ENCODE results near the gene DEXI. TPM values are rescaled to one million over a fixed set of nuclear protein-coding genes. Genes with fewer than 3 reads are reported as not detected.

DEXI gene
- polyA plus RNA-seq, 1 donor from 2014 or later: 52.0 TPM

DNA sequence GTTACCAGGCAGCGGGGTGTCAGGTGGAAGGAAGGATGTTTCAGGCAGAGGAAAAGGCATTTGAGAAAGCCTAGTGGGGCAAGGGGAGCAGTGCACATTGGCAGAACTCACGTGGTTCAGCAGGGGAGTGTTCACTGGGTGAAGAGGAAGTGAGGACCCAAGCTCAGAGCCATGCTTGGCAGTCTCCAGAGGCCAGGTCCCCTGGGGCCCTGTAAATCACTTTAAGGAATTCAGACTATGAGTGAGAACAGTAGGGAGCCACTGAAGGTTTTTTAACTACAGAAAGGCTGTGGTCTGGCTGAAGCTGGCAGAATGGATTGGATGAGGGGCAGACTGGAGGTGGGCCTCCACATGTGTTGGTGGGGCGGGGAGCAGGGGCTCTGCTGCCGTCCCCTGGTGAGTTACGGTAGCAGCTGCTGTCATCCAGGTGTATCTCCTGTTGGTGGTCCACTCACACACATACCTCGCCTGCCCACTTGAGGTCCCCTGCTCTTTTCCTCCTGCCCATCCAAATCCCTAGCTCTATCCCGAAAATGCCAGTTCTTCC lies 7.2 kb upstream of the DEXI start:
- Histone ChIP-seq H3K79me2 (replicated peaks; ENCODE audit: insufficient read depth, low read length) (peaks cover 17% of the 10 kb centered on the region), H3K4me2 (ENCODE audit: low read length) (no peak overlapping the region), H3K36me3 (ENCODE audit: insufficient read depth, low read length) (no peaks in the 10 kb centered on the region), H2AFZ (ENCODE audit: low read depth, low read length) (no peak overlapping the region), H3K9ac (ENCODE audit: low read length) (no peak overlapping the region), H3K4me3 (ENCODE audit: low read length) (no peak overlapping the region), H4K20me1 (ENCODE audit: insufficient read depth) (no peaks in the 10 kb centered on the region), H3K27me3 (ENCODE audit: insufficient read depth, low read depth, low read length) (no peaks in the 10 kb centered on the region), H3F3A (ENCODE audit: insufficient read depth, low read length, poor library complexity, severe bottlenecking) (no peaks in the 10 kb centered on the region), H3K9me2 (ENCODE audit: insufficient read depth, low read length) (no peaks in the 10 kb centered on the region), H3K9me3 (ENCODE audit: low read length) (no peaks in the 10 kb centered on the region), H3K27ac (ENCODE audit: low read length) (no peak overlapping the region)
- TF ChIP-seq, protein P1, sequence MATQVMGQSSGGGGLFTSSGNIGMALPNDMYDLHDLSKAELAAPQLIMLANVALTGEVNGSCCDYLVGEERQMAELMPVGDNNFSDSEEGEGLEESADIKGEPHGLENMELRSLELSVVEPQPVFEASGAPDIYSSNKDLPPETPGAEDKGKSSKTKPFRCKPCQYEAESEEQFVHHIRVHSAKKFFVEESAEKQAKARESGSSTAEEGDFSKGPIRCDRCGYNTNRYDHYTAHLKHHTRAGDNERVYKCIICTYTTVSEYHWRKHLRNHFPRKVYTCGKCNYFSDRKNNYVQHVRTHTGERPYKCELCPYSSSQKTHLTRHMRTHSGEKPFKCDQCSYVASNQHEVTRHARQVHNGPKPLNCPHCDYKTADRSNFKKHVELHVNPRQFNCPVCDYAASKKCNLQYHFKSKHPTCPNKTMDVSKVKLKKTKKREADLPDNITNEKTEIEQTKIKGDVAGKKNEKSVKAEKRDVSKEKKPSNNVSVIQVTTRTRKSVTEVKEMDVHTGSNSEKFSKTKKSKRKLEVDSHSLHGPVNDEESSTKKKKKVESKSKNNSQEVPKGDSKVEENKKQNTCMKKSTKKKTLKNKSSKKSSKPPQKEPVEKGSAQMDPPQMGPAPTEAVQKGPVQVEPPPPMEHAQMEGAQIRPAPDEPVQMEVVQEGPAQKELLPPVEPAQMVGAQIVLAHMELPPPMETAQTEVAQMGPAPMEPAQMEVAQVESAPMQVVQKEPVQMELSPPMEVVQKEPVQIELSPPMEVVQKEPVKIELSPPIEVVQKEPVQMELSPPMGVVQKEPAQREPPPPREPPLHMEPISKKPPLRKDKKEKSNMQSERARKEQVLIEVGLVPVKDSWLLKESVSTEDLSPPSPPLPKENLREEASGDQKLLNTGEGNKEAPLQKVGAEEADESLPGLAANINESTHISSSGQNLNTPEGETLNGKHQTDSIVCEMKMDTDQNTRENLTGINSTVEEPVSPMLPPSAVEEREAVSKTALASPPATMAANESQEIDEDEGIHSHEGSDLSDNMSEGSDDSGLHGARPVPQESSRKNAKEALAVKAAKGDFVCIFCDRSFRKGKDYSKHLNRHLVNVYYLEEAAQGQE (IDR thresholded peaks at IDR 0.05; ENCODE audit: borderline replicate concordance): no peak
- TF ChIP-seq MXI1 (conservative IDR thresholded peaks at IDR 0.05; ENCODE audit: poor library complexity, severe bottlenecking) (no peak), TAF1 (IDR thresholded peaks at IDR 0.05; ENCODE audit: low read depth) (no peak), RAD21 (conservative IDR thresholded peaks at IDR 0.05) (no peak), SMC3 (conservative IDR thresholded peaks at IDR 0.05; ENCODE audit: poor library complexity) (no peak), POLR2AphosphoS5 (IDR thresholded peaks at IDR 0.05) (no peak)

DNA sequence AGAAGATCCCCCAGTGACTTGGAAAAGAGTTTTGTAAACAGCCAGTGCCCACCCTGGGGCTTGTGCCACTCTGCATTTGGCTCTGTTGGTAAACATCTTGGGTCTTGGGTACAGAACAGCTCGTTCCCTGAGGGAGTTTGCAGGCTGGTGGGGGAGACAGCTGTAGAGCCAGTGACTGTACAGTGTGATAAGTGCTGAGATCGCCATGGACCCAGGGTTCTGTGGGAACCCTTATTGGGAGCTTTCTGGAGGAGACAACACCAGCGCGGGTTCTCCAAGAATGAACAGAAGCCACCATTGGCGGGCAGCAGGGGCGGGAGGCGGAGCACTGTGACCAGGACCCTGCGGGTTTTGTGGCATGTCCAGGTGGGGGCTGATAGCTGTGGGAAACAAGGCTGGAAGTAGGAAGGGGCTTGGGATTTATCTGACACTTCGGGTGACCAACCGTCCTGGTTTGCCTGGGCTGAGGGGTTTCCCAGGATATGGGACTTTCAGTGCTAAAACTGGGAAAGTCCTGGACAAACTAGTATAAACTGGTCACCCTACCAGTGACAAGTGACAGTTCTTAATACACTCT lies 5.0 kb upstream of the DEXI start:
- Histone ChIP-seq H3K79me2 (replicated peaks; ENCODE audit: insufficient read depth, low read length) (peaks cover 17% of the 10 kb centered on the region), H3K9ac (ENCODE audit: low read length) (no peak overlapping the region), H3F3A (ENCODE audit: insufficient read depth, low read length, poor library complexity, severe bottlenecking) (no peaks in the 10 kb centered on the region), H2AFZ (ENCODE audit: low read depth, low read length) (no peak overlapping the region), H3K9me2 (ENCODE audit: insufficient read depth, low read length) (no peaks in the 10 kb centered on the region), H3K4me2 (ENCODE audit: low read length) (no peak overlapping the region), H3K9me3 (ENCODE audit: low read length) (no peaks in the 10 kb centered on the region), H3K27me3 (ENCODE audit: insufficient read depth, low read depth, low read length) (no peaks in the 10 kb centered on the region), H3K36me3 (ENCODE audit: insufficient read depth, low read length) (no peaks in the 10 kb centered on the region), H3K27ac (ENCODE audit: low read length) (no peak overlapping the region), H4K20me1 (ENCODE audit: insufficient read depth) (no peaks in the 10 kb centered on the region), H3K4me3 (ENCODE audit: low read length) (no peak overlapping the region)
- no peak for TF ChIP-seq MXI1 (conservative IDR thresholded peaks at IDR 0.05; ENCODE audit: poor library complexity, severe bottlenecking)
- no peak for TF ChIP-seq SMC3 (conservative IDR thresholded peaks at IDR 0.05; ENCODE audit: poor library complexity)
- TF ChIP-seq EP300 (conservative IDR thresholded peaks at IDR 0.05; ENCODE audit: poor library complexity, severe bottlenecking): no peak
- TF ChIP-seq, protein P1 (IDR thresholded peaks at IDR 0.05; ENCODE audit: borderline replicate concordance): no peak
- no peak for TF ChIP-seq POLR2AphosphoS5 (IDR thresholded peaks at IDR 0.05)
- TF ChIP-seq EZH2 (IDR thresholded peaks at IDR 0.05; ENCODE audit: borderline replicate concordance, insufficient read depth, low read length, poor library complexity, severe bottlenecking): no peak
- TF ChIP-seq, protein P2, sequence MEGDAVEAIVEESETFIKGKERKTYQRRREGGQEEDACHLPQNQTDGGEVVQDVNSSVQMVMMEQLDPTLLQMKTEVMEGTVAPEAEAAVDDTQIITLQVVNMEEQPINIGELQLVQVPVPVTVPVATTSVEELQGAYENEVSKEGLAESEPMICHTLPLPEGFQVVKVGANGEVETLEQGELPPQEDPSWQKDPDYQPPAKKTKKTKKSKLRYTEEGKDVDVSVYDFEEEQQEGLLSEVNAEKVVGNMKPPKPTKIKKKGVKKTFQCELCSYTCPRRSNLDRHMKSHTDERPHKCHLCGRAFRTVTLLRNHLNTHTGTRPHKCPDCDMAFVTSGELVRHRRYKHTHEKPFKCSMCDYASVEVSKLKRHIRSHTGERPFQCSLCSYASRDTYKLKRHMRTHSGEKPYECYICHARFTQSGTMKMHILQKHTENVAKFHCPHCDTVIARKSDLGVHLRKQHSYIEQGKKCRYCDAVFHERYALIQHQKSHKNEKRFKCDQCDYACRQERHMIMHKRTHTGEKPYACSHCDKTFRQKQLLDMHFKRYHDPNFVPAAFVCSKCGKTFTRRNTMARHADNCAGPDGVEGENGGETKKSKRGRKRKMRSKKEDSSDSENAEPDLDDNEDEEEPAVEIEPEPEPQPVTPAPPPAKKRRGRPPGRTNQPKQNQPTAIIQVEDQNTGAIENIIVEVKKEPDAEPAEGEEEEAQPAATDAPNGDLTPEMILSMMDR (IDR thresholded peaks at IDR 0.05; ENCODE audit: poor library complexity, severe bottlenecking): no peak
- no peak for TF ChIP-seq TAF1 (IDR thresholded peaks at IDR 0.05; ENCODE audit: low read depth)

Data from neural cell (in vitro differentiated cells).